ENCODE measurements around the gene CORO1A.
A peak's percentile ranks its signal among the peaks of the same experiment; 100 is the strongest.
"Not testable (repeated sequence)": the region's sequence is repeated elsewhere in the genome, so short reads cannot be mapped to it uniquely, and the experiment has no call there.

CORO1A gene

DNA sequence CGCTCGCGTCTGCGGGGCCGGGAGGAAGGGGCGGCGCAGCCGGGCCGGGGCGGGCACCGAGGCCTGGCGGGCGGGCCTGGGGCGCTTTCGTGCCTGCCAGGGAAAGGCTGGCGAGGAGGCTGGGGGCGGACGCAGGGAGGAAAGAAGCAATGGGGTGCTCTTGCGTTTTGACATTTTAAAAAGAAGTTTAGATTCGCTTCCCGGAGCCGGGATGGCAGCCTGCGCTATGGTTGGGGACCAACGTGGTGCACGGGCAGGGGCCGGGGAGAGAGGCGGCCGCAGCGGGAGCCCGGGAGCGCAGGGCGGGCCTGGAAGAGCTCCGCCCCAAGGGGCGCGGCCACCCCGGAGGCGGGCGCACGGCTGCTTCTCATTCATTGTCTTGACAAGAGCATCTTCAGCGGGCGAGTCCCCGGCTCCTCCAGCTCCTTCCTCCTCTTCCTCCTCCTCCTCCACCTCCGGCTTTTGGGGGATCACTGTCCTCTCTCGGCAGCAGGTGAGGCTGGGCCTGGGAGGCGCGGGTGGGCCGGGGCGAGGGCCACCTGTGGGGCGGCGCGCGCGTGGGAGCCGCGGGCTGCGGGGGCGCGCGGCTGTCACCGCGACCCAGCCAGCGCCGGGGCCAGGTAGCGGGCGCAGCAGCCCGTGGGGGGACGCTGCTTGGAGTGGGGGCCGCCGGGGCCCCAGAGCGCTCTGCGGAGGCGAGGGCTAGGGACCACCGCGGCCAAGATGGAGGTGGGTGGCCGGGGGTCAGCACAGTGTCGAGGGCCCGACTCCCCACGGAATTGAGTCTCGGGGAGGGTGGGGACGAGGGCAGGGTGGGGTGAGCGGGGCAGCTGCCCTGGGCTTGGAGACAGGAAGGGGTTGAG is at the start of gene CORO1A:
TSS of gene CORO1A (plus strand) at position 370 of the 863 bp plus-strand sequence. CDS start 1,608 bp downstream, outside the sequence.
- peak; percentile 84 for DNase-seq

DNA sequence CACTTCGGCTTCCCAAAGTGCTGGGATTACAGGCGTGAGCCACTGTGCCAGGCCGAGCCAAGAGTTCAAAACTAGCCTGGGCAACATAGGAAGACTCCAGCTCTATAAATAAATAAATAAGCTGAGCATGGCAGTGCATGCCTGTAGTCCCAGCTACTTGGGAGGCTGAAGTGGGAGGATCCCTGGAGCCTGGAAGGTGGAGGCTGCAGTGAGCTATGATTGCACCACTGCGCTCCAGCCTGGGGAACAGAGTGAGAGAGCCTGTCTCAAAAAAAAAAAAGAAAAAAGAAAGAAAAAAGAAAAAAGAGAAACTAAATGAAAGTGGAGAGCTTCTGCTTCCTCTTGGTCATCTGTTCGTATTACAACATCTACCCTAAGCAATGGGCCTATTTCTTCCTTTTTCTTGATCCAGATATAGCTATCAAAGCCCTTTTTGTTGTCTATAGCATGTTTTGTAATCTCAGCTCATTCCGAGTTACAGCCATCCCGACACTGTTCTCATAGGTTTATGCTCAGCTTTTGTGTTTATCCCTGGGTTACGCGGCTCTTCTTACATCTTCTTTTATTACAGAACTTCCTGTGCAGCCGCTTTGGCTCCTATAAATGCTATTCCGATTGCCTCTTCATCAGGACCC is 46.3 kb upstream of the CORO1A start:
- no peak for DNase-seq

DNA sequence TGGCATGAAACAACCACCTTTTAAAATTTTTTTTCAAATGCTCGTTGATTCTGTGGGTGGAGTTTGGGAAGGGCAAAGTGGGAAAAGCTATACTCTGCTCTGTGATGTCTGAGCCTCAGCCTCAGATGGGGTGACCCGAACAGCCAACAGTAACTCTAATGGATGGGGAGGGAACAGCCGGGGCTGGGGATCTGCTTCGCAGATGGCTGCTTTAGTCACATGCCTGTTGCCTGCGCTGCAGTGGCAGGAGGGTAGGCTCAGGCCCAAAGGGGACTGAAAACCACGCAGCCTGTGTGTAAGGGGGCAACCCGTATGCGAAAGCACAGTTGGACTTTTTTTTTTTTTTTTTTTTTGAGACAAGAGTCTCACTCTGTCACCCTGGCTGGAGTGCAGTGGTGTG is 45.5 kb upstream of the CORO1A start:
- DNase-seq, result no peak

DNA sequence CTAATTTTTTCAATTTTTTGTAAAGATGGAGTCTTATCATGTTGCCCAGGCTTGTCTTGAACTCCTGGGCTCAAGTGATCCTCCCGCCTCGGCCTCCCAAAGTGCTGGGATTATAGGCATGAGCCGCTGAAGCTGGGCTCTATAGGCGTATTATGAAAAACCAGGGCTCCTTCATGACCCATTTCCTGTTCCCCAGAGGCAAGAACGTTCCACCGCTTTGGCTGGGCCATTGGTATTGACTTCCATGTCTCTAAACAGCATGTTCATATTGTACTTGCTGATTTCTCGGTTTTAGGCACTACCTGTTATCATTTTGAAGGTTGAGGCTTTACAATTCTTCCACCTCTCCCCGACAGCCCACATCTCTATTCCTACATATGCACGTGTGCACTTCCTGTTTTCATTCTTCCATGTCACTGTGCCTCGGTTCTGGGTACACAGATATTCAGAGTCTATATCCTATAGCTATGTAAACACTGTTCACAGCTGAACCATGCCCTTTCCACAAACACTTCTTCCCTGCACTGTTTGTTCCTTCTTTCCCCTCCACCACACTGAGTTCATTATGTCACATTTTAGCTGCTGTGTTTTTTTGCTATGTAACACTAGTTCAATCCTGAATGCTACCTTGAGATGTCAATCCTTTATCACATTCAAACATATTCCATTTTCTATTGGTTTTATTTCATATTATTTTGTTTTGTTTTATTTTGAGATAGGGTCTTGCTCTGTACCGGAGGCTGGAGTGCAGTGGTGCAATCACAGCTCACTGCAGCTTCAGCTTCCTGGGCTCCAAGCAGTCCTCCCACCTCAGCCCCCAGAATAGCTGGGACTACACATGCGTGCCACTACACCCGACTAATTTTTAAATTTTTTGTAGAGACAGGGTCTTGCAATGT is 43.6 kb upstream of the CORO1A start:
- DNase-seq, result no peak

DNA sequence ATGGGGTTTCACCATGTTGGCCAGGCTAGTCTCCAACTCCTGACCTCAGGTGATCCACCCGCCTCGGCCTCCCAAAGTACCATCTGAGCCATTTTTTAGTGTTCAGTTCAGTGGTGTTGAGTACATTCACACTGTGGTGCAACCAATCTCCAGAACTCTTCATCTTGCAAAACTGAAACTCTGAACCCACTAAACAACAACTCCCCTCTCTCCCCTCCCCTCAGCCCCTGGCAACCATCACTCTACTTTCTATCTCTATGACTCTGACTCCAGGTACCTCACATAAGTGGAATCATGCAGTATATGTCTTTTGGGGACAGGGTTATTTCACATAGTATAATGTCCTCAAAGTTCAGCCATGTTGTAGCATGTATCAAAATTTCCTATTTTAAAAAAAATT is 41.7 kb upstream of the CORO1A start:
- no peak for DNase-seq

DNA sequence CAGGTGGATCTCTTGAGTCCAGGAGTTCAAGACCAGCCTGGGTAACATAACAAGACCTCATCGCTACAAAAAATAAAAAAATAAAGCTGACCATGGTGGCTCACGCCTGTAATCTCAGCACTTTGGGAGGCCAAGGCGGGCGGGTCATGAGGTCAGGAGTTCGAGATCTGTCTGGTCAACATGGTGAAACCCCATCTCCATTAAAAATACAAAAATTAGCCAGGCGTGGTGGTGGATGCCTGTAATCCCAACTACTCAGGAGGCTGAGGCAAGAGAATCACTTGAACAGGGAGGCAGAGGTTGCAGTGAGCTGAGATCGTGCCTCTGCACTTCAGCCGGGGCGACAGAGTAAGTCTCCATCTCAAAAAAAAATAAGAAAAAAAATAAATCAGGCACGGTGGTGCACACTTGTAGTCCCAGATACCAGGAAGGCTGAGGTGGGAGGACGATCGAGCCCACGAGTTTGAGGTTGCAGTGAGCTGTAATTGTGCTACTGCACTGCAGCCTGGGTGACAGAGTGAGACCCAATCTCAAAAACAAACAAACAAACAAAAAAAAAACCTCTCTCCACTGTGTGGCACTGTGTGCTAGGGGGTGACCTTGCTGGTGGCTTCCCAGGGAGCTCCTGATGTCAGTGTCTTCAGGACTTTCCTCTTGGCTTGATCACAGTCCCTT is 40.6 kb upstream of the CORO1A start:
- DNase-seq, result peak; percentile 38

DNA sequence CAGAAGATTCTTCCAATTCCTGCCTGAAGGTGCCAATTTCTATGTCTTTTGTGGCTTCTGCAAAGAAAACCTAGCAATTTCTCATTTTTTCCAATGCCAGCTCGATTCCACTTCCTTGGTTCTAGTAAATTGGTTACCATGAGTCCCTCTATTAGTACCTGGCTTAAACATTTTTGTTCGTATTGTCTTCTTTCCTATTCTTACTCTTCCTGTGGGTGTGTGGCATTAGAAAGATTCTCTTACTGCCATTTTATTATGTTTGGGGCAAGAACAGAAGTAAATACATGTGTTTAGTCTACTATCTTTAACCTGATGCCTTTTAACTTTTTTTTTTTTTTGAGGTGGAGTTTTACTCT is 40.1 kb upstream of the CORO1A start:
- DNase-seq, result no peak

DNA sequence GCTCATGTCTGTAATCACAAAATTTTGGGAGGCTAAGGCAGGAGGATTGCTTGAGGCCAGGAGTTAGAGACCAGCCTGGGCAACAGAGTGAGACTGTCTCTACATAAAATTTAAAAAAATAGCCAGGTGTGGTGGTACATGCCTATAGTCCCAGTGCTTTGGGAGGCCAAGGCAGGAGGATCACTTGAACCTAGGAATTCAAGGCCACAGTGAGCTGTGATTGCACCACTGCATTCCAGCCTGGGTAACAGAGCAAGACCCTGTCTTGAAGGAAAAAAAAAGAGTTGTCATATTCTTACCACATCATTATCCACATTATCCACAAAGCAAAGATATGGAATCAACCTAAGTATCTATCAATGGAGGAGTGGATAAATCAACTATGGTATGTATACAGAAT is 39.4 kb upstream of the CORO1A start:
- no peak for DNase-seq

DNA sequence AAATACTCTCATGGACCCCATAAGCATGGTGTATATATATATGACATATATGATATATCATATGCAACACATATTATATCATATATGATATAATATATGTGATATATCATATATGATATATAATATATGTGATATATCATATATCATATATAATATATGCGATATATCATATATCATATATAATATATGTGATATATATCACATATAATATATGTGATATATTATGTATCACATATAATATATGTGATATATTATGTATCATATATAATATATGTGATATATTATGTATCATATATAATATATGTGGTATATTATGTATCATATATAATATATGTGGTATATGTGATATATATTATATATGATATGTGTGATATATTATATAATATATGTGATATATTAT is 38.5 kb upstream of the CORO1A start:
- no peak for DNase-seq

DNA sequence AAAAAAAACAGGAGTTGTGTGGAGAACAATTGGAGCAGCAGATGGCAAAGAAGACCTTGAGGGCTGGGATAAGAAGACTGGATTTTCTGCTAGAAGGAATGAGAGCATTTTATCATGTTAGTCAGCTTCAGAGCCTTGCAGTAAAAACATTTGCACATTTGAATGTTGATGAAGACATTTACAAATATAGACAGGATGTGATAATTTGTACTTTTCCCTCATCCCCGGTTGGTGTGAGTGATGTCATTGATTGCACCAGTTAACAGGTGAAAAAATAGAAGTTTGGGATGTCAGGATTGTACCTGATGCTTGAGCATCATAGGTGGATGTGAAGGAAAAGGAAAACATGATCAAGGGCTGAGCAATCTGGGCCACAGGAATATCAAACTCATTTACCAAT is 37.7 kb upstream of the CORO1A start:
- no peak for DNase-seq

DNA sequence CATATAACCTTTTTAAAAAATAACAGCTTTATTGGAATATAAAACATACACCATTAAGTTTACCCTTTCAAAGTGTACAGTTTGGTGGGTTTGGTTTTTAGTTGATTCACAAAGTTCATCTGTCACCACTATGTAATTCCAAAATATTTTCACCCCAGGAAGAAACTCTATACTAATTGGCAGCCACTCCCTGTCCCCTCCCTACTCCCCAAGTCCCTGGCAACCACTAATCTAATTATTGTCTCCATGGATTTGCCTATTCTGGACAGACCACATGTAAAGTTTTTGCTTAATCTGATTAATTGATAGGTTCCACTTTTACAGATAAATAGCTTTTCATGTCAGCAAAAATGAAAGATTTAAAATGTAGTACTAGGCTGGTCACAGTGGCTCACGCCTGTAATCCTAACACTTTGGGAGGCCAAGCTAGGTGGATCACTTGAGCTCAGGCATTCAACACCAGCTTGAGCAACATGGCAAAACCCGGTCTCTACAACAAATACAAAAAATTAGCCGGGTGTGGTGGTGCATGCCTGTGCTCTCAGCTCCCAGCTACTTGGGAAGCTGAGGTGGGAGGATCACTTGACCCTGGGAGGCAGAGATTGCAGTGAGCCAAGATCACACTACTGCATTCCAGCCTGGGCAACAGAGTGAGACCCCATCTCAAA is 35.4 kb upstream of the CORO1A start:
- DNase-seq, result no peak

DNA sequence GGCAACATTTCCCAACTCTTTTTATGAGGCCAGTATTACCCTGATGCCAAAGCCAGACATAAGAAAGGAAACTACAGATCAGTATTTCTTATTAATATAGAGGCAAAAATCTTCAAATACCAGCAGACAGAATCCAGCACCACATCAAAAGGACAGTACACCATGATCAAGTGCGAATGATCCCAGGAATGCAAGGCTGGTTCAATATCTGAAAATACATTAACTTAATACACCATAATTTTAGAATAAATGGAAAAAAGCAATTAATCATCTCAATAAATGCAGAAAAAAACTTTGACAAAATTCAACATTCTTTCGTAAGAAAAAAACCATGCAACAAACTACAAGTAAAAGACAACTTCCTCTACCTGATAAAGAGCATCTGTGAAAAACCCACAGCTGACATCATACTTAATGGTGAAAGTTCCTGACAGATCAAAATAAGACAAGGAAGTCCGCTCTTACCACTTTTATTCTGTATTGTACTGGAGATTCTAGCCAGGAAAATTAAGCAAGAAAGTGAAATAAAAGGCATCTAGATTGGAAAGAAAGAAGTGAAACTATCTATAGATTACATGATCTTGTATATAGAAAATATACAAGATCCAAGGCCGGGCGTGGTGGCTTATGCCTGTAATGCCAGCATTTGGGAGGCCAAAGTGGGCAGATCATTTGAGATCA is 34.0 kb upstream of the CORO1A start:
- no peak for DNase-seq

DNA sequence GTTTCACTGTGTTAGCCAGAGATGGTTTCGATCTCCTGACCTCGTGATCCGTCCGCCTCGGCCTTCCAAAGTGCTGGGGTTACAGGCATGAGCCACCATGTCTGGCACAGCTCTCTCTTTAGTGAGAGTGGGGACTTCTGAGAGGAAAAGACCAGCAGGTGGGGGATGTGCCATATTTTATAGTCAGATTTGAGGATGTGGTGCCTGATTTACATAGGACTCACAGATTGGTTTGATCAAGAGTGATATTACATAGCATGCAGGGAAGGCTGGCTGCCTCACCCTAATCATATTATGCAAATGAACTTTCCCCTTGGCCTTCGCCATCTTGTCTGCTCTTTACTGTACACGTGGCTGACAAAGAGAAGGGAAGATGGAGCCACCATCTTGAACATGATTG is 32.3 kb upstream of the CORO1A start:
- DNase-seq, result no peak

DNA sequence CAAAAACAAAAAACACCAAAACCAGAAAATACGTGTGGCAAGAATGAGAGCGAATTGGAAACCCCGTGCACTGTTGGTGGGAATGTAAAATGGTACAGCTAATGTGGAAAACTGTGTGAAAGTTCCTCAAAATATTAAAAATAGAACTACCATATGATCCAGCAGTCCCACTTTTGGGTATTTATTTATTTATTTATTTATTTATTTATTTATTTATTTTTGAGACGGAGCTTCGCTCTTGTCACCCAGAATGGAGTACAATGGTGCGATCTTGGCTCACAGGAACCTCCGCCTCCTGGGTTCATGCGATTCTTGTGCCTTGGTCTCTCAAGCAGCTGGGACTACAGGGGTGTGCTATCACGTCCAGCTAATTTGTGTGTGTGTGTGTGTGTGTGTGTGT is 30.9 kb upstream of the CORO1A start:
- no peak for DNase-seq

DNA sequence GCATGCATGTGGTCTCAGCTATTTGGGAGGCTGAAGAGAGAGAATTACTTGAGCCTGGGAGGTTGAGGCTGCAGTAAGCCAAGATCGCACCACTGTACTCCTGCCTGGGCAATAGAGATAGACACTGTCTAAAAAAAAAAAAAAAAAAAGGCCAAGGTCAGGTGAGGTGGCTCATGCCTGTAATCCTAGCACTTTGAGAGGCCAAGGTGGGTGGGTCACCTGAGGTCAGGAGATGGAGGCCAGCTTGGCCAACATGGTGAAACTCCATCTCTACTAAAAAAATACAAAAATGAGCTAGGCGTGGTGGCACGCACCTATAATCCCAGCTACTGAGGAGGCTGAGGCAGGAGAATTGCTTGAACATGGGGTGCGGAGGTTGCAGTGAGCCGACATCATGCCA is 28.2 kb upstream of the CORO1A start:
- DNase-seq, result no peak

DNA sequence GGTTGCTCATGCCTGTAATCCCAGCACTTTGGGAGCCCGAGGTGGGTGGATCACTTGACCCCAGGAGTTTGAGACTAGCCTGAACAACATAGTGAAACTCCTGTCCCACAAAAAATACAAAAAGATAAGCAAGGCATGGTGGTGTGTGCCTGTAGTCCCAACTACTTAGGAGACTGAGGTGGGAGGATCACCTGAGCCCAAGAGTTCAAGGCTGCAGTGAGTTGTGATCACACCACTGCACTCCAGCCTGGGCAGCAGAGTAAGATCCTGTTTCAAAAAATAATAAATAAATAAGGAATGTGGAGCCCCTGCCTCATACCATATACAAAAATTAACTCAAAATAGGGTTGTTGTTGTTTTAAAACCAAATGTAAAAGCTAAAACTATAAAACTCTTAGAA is 26.2 kb upstream of the CORO1A start:
- no peak for DNase-seq

DNA sequence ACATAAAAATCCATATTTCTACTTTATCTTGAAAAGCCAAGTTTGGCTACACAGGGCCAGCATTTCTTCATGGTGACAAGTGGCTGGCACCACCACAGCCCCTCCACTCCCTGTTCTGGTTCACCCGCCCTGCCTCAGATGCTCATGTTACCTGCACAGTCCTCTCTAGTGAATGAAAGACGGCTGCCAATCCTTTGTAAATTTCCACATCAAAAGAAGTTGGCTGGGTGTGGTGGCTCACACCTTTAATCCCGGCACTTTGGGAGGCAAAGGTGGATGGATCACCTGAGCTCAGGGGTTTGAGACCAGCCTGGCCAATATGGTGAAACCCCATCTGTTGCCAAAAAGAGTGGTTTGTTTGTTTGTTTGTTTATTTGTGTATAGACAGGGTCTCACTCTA is 19.9 kb upstream of the CORO1A start:
- no peak for DNase-seq

DNA sequence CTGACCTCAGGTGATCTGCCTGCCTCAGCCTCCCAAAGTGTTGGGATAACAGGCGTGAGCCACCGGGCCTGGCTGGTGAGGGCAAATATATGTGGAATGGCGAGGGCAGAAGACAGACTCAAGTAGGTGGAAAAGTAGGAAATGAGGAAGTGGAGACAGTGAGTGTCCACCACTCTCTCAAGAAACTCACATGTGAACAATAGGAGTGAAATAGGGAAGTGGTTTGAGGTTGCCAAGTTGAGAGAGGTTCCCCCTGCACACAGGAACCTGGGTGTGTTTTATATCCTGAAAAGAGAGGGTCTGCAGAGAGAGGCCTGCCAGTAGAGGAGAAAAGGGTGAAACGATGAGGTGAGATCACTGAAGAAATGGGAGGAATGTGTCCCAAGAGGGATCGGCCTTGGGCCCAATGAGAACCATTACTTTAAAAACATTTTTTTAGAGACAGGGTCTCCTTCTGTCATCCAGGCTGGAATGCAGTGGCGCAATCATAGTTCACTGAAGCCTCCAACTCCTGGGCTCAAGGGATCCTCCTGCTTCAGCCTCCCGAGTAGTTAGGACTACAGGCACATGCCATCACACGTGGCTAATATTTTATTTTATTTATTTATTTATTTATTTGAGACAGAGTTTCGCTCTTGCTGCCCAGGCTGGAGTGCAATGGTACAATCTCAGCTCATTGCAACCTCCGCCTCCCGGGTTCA is 17.1 kb upstream of the CORO1A start:
- peak; percentile 38 for DNase-seq

DNA sequence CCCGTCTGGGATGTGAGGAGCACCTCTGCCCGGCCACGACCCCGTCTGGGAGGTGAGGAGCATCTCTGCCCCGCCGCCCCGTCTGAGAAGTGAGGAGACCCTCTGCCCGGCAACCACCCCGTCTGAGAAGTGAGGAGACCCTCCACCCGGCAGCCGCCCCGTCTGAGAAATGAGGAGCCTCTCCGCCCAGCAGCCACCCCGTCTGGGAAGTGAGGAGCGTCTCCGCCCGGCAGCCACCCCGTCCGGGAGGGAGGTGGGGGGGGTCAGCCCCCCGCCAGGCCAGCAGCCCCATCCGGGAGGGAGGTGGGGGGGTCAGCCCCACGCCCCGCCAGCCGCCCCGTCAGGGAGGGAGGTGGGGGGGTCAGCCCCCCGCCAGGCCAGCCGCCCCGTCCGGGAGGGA is 14.7 kb upstream of the CORO1A start:
- DNase-seq, result not testable (repeated sequence)

DNA sequence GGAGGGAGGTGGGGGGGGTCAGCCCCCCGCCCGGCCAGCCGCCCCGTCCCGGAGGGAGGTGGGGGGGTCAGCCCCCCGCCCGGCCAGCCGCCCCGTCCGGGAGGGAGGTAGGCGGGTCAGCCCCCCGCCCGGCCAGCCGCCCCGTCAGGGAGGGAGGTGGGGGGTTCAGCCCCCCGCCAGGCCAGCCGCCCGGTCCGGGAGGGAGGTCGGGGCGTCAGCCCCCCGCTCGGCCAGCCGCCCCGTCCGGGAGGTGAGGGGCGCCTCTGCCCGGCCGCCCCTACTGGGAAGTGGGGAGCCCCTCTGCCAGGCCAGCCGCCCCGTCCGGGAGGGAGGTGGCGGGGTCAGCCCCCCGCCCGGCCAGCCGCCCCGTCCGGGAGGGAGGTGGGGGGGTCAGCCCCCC is 14.0 kb upstream of the CORO1A start:
- DNase-seq, result not testable (repeated sequence)

DNA sequence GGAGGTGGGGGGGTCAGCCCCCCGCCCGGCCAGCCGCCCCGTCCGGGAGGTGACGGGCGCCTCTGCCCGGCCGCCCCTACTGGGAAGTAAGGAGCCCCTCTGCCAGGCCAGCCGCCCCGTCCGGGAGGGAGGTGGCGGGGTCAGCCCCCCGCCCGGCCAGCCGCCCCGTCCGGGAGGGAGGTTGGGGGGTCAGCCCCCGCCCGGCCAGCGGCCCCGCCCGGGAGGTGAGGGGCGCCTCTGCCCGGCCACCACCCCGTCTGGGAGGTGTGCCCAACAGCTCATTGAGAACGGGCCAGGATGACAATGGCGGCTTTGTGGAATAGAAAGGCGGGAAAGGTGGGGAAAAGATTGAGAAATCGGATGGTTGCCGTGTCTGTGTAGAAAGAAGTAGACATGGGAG is 13.3 kb upstream of the CORO1A start:
- not testable (repeated sequence) for DNase-seq

Measured in hematopoietic multipotent progenitor cell treated with erythropoietin and hydrocortisone succinate and interleukin-3 and kit ligand, for 8 days (in vitro differentiated cells).